ENCODE measurements around the gene PKDREJ.

Gene PKDREJ

GRCh38 chr22:46240073-46240472 lies 23.1 kb downstream of the PKDREJ start:
- no peak for FAIRE-seq
- no peak for DNase-seq (ENCODE audit: low spot score)

GRCh38 chr22:46239261-46240048 lies 23.7 kb downstream of the PKDREJ start:
- no peak for FAIRE-seq
- DNase-seq (ENCODE audit: low spot score): no peak

- no peak for DNase-seq (ENCODE audit: low spot score)
- FAIRE-seq: no peak
Measured at GRCh38 chr22:46238541-46238940, 24.6 kb downstream of the PKDREJ start.

DNA sequence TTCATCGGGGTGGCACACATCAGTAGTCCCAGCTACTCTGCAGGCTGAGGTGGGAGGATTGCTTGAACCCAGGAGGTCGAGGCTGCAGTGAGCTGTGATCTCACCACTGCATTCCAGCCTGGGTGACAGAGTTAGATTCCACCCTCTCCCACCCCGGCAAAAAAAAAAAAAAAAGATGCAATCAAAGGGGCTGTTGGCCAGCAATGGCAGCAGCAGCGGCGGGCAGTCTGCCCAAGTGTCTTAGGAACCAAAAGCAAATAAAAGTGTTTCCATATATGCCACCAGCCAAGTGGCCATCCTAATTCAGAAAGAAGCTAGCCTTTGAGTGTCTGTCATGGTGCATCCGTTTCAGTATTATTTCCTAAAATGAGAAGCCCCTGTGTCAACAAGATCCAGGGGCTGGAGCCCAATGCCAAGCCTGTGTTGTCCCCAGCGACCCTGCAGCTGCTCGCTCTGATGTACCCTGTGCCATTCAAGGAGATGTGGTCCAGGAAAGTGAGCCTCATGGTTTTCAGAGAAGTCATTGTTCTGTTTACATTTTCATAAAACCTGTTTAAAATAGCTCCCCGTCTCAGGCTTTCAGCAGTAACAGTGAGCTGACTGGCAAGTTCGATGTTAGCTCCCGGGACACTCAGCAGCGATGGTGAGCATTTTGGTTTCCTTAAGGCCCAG lies 25.6 kb downstream of the PKDREJ start:
- FAIRE-seq (no peak), DNase-seq (ENCODE audit: low spot score) (no peak)

DNA sequence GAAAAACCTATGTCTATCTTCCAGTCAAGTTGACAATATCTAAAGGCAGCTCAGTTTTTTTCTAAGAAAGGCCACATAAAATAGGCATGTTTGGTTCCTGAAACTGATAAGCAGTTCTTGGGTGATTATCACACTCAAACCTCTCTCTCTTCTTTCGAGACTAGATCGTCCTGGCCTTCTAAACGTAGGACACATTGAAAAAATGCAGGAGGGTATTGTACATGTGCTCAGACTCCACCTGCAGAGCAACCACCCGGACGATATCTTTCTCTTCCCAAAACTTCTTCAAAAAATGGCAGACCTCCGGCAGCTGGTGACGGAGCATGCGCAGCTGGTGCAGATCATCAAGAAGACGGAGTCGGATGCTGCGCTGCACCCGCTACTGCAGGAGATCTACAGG lies 28.2 kb downstream of the PKDREJ start:
- FAIRE-seq: no peak
- no peak for DNase-seq (ENCODE audit: low spot score)

GRCh38 chr22:46233231-46233630 lies 29.9 kb downstream of the PKDREJ start:
- FAIRE-seq: no peak
- DNase-seq (ENCODE audit: low spot score): peak; percentile 32

GRCh38 chr22:46230262-46230901 lies 32.8 kb downstream of the PKDREJ start:
- no peak for DNase-seq (ENCODE audit: low spot score)

GRCh38 chr22:46229701-46230100 lies 33.4 kb downstream of the PKDREJ start:
- no peak for DNase-seq (ENCODE audit: low spot score)
- no peak for FAIRE-seq

More at GRCh38 chr22:46230262-46230901, 32.8 kb downstream of the PKDREJ start:
- no peak for FAIRE-seq

- DNase-seq (ENCODE audit: low spot score) (no peak), FAIRE-seq (no peak)
Measured at GRCh38 chr22:46226577-46226976, 36.6 kb downstream of the PKDREJ start.

DNA sequence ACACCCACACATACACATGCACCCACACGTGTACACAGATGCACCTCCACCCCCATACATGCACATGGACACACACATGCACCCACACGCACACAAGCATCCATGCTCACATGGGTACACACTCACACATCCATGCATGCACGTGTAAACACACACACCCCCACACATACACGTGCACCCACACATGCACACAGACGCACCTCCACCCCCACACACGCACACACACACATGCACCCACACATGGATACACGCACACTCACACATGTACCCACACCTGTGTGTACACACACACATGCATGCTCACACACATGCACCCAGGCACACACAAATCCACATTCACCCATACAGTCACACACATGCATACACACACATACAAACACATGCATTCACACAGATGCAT lies 37.5 kb downstream of the PKDREJ start:
- DNase-seq (ENCODE audit: low spot score) (no peak), FAIRE-seq (no peak)

DNA sequence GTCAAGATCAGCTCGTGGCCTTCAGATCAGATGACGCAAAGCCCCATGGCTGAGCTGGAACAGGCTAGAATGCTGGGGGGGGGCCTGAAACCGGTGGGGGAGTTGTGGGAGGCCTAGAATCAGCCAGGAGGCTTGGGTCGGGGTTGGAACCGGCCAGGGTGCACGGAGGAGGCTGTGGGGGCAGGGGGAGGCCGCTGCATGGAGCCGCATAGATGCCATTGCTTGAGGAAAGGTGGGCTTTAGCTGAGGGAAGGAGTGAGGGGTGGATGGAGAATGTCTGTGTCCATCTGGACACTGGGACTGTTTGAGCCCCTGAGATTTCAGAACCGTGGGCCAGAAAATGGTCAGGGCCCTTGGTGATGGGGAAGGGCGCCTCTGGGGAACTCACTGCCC lies 38.2 kb downstream of the PKDREJ start:
- FAIRE-seq: no peak
- DNase-seq (ENCODE audit: low spot score): no peak

GRCh38 chr22:46224044-46224897 lies 38.9 kb downstream of the PKDREJ start:
- FAIRE-seq: no peak
- DNase-seq (ENCODE audit: low spot score): no peak

DNA sequence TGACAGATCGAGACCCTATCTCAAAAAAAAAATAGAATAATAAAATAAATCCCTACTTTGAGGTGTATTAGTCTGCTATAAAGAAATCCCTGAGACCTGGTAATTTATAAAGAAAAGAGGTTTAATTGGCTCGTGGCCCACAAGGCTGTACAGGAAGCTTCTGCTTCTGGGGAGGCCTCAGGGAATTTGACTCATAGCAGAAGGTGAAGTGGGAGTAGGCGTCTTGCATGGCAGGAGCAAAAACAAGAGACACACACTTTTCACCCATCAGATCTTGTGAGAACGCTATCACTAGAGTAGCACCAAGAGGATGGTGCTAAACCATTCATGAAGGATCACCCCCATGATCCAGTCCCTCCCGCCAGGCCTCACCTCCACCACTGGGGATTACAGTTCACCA lies 42.2 kb downstream of the PKDREJ start:
- no peak for DNase-seq (ENCODE audit: low spot score)
- no peak for FAIRE-seq

- no peak for DNase-seq (ENCODE audit: low spot score)
- FAIRE-seq: no peak
Measured at GRCh38 chr22:46219636-46220035, 43.5 kb downstream of the PKDREJ start.

- FAIRE-seq (no peak), DNase-seq (ENCODE audit: low spot score) (no peak)
Measured at GRCh38 chr22:46214616-46215015, 48.5 kb downstream of the PKDREJ start.

GRCh38 chr22:46214149-46214548 lies 49.0 kb downstream of the PKDREJ start:
- no peak for DNase-seq (ENCODE audit: low spot score)
- FAIRE-seq: no peak

- FAIRE-seq (no peak), DNase-seq (ENCODE audit: low spot score) (no peak)
Measured at GRCh38 chr22:46213052-46213451, 50.1 kb downstream of the PKDREJ start.

DNA sequence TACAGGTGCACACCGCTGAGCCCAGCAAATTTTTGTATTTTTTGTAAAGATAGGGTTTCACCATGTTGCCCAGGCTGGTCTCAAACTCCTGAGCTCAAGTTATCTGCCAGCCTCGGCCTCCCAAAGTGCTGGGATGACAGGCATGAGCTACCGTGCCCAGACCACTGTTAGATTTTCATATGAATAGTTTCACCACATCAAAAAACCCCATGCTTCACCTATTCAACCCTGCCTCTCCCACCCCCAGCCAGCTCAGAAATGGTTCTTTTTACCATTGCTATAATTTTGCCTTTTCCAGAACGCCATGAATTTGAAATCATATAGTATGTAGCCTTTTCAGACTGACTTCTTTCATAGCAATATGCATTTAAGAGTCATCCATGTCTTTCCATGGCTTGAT lies 50.9 kb downstream of the PKDREJ start:
- no peak for FAIRE-seq
- no peak for DNase-seq (ENCODE audit: low spot score)

GRCh38 chr22:46209262-46209661 lies 53.9 kb downstream of the PKDREJ start:
- no peak for DNase-seq (ENCODE audit: low spot score)
- FAIRE-seq: no peak

All from RCC 7860 (cell line).